ENCODE results near the gene RSKR.
"Not testable (repeated sequence)": the region's sequence is repeated elsewhere in the genome, so short reads cannot be mapped to it uniquely, and the experiment has no call there.

RSKR gene

GRCh38 chr17:28576758-28577465 is 37.1 kb downstream of the RSKR start, which contains the start of gene ALDOC:
ALDOC (minus strand) TSS chr17:28576895; CDS start chr17:28575532, 1,363 bp downstream.
- peak; percentile 97 for DNase-seq

- not testable (repeated sequence) for DNase-seq
Measured at GRCh38 chr17:28576016-28576415, 38.0 kb downstream of the RSKR start.

- DNase-seq, result no peak
Measured at GRCh38 chr17:28575126-28575795, 38.7 kb downstream of the RSKR start.

GRCh38 chr17:28574526-28574925 is 39.5 kb downstream of the RSKR start:
- DNase-seq, result peak; percentile 36

GRCh38 chr17:28573966-28574480 is 40.0 kb downstream of the RSKR start:
- no peak for DNase-seq

GRCh38 chr17:28573521-28573920 is 40.5 kb downstream of the RSKR start:
- DNase-seq, result no peak

- DNase-seq, result no peak
Measured at GRCh38 chr17:28573040-28573380, 41.0 kb downstream of the RSKR start.

- DNase-seq, result no peak
Measured at GRCh38 chr17:28572259-28573039, 41.5 kb downstream of the RSKR start.

GRCh38 chr17:28571361-28572122 is 42.4 kb downstream of the RSKR start, which contains the start of gene PIGS:
PIGS (minus strand) TSS chr17:28571524; CDS start chr17:28571496, 28 bp downstream.
- peak; percentile 91 for DNase-seq

GRCh38 chr17:28570716-28571360 is 43.1 kb downstream of the RSKR start:
- DNase-seq, result peak; percentile 58

GRCh38 chr17:28569446-28569845 is 44.5 kb downstream of the RSKR start:
- no peak for DNase-seq

GRCh38 chr17:28567604-28568003 is 46.4 kb downstream of the RSKR start:
- no peak for DNase-seq

- no peak for DNase-seq
Measured at GRCh38 chr17:28563475-28563874, 50.5 kb downstream of the RSKR start.
